Measurements from ENCODE around the gene OSM.

Gene OSM

GRCh38 chr22:30227438-30228228 lies 39.0 kb downstream of the OSM start:
- FAIRE-seq (no peak), DNase-seq (ENCODE audit: insufficient read length) (no peak)
- no peak for TF ChIP-seq POLR2AphosphoS5 (IDR thresholded peaks at IDR 0.05; ENCODE audit: low read depth, low read length)

- no peak for FAIRE-seq
- no peak for TF ChIP-seq POLR2AphosphoS5 (IDR thresholded peaks at IDR 0.05; ENCODE audit: low read depth, low read length)
- no peak for TF ChIP-seq TAF1 (IDR thresholded peaks at IDR 0.05; ENCODE audit: borderline replicate concordance, low read depth, low read length)
- no peak for TF ChIP-seq POLR2A (IDR thresholded peaks at IDR 0.05; ENCODE audit: low read depth, low read length)
- DNase-seq (ENCODE audit: insufficient read length), result no peak
These were observed 40.3 kb downstream of the OSM start for GRCh38 chr22:30226192-30226832.

GRCh38 chr22:30225220-30225927 lies 41.3 kb downstream of the OSM start:
- no peak for DNase-seq (ENCODE audit: insufficient read length)
- no peak for TF ChIP-seq POLR2AphosphoS5 (IDR thresholded peaks at IDR 0.05; ENCODE audit: low read depth, low read length)
- FAIRE-seq, result no peak

- DNase-seq (ENCODE audit: insufficient read length), result no peak
- no peak for FAIRE-seq
- TF ChIP-seq TAF1 (IDR thresholded peaks at IDR 0.05; ENCODE audit: borderline replicate concordance, low read depth, low read length) (no peak), POLR2A (IDR thresholded peaks at IDR 0.05; ENCODE audit: low read depth, low read length) (no peak), POLR2AphosphoS5 (IDR thresholded peaks at IDR 0.05; ENCODE audit: low read depth, low read length) (no peak)
These were observed 42.3 kb downstream of the OSM start for GRCh38 chr22:30224161-30224857.

- DNase-seq (ENCODE audit: insufficient read length), result no peak
- FAIRE-seq, result no peak
These were observed 43.3 kb downstream of the OSM start for GRCh38 chr22:30223303-30223702.

GRCh38 chr22:30222321-30222720 lies 44.3 kb downstream of the OSM start:
- FAIRE-seq, result no peak
- TF ChIP-seq TAF1 (IDR thresholded peaks at IDR 0.05; ENCODE audit: borderline replicate concordance, low read depth, low read length) (no peak), POLR2AphosphoS5 (IDR thresholded peaks at IDR 0.05; ENCODE audit: low read depth, low read length) (no peak), POLR2A (IDR thresholded peaks at IDR 0.05; ENCODE audit: low read depth, low read length) (no peak)

More at GRCh38 chr22:30223303-30223702, 43.3 kb downstream of the OSM start:
- TF ChIP-seq TAF1 (IDR thresholded peaks at IDR 0.05; ENCODE audit: borderline replicate concordance, low read depth, low read length), result no peak
- TF ChIP-seq POLR2A (IDR thresholded peaks at IDR 0.05; ENCODE audit: low read depth, low read length), result no peak

GRCh38 chr22:30221121-30221992 lies 45.3 kb downstream of the OSM start:
- no peak for DNase-seq (ENCODE audit: insufficient read length)
- no peak for TF ChIP-seq POLR2A (IDR thresholded peaks at IDR 0.05; ENCODE audit: low read depth, low read length)
- TF ChIP-seq TAF1 (IDR thresholded peaks at IDR 0.05; ENCODE audit: borderline replicate concordance, low read depth, low read length), result no peak
- TF ChIP-seq POLR2AphosphoS5 (IDR thresholded peaks at IDR 0.05; ENCODE audit: low read depth, low read length), result no peak
- no peak for FAIRE-seq

More at GRCh38 chr22:30222321-30222720, 44.3 kb downstream of the OSM start:
- DNase-seq (ENCODE audit: insufficient read length), result no peak

GRCh38 chr22:30220338-30221012 lies 46.2 kb downstream of the OSM start:
- FAIRE-seq (peak; percentile 73), DNase-seq (ENCODE audit: insufficient read length) (no peak)
- TF ChIP-seq POLR2AphosphoS5 (IDR thresholded peaks at IDR 0.05; ENCODE audit: low read depth, low read length) (no peak), TAF1 (IDR thresholded peaks at IDR 0.05; ENCODE audit: borderline replicate concordance, low read depth, low read length) (no peak), POLR2A (IDR thresholded peaks at IDR 0.05; ENCODE audit: low read depth, low read length) (no peak)

- no peak for FAIRE-seq
- TF ChIP-seq TAF1 (IDR thresholded peaks at IDR 0.05; ENCODE audit: borderline replicate concordance, low read depth, low read length) (no peak), POLR2AphosphoS5 (IDR thresholded peaks at IDR 0.05; ENCODE audit: low read depth, low read length) (no peak), POLR2A (IDR thresholded peaks at IDR 0.05; ENCODE audit: low read depth, low read length) (no peak)
- no peak for DNase-seq (ENCODE audit: insufficient read length)
These were observed 46.9 kb downstream of the OSM start for GRCh38 chr22:30219668-30220278.

All from GM12892 (cell line).